NCI-H187 treated with DMSO at 0.1 percent for 48 hours (cell line): ENCODE results near the gene MMP27.

Source experiments
- DNase-seq: peaks from one replicate; lab custom pipeline; 2025; lab: John Stamatoyannopoulos, UW

The MMP27 gene

GRCh38 chr11:102703826-102704493 lies 1.6 kb downstream of the MMP27 start:
- DNase-seq = no peak

- DNase-seq = no peak
Measured at GRCh38 chr11:102695201-102695600, 10.4 kb downstream of the MMP27 start.

- no peak for DNase-seq
Measured at GRCh38 chr11:102685754-102686153, 19.8 kb downstream of the MMP27 start.

- DNase-seq = no peak
Measured at GRCh38 chr11:102685338-102685737, 20.2 kb downstream of the MMP27 start.

- no peak for DNase-seq
Measured at GRCh38 chr11:102683277-102683676, 22.3 kb downstream of the MMP27 start.

- DNase-seq = no peak
Measured at GRCh38 chr11:102680945-102681344, 24.6 kb downstream of the MMP27 start.

- no peak for DNase-seq
Measured at GRCh38 chr11:102678022-102678421, 27.5 kb downstream of the MMP27 start.

GRCh38 chr11:102676084-102676483 lies 29.5 kb downstream of the MMP27 start:
- DNase-seq = no peak

GRCh38 chr11:102669664-102670063 lies 35.9 kb downstream of the MMP27 start:
- no peak for DNase-seq

- DNase-seq = no peak
Measured at GRCh38 chr11:102666331-102666957, 39.1 kb downstream of the MMP27 start.

GRCh38 chr11:102664001-102664752 lies 41.4 kb downstream of the MMP27 start:
- DNase-seq = no peak

GRCh38 chr11:102662607-102663006 lies 43.0 kb downstream of the MMP27 start:
- no peak for DNase-seq

- DNase-seq = no peak
Measured at GRCh38 chr11:102661040-102661439, 44.5 kb downstream of the MMP27 start.

GRCh38 chr11:102656528-102656927 lies 49.0 kb downstream of the MMP27 start:
- no peak for DNase-seq

- DNase-seq = no peak
Measured at GRCh38 chr11:102655547-102655946, 50.0 kb downstream of the MMP27 start.

GRCh38 chr11:102654761-102655160 lies 50.8 kb downstream of the MMP27 start:
- DNase-seq = no peak

- DNase-seq = no peak
Measured at GRCh38 chr11:102653744-102654291, 51.8 kb downstream of the MMP27 start.

- no peak for DNase-seq
Measured at GRCh38 chr11:102647430-102647829, 58.1 kb downstream of the MMP27 start.

GRCh38 chr11:102643941-102644340 lies 61.6 kb downstream of the MMP27 start:
- DNase-seq = no peak
